Measurements from ENCODE around the gene PCDH1.

The PCDH1 gene

GRCh38 chr5:141865406-141865805 is 12.8 kb downstream of the PCDH1 start:
- Histone ChIP-seq H3K4me1 (ENCODE audit: control insufficient read depth, low read length) (no peaks in the 10 kb centered on the region), H3K27ac (ENCODE audit: low read depth, low read length) (no peak overlapping the region), H4K20me1 (ENCODE audit: control insufficient read depth, insufficient read depth, low read depth, low read length) (no peaks in the 10 kb centered on the region), H3K9me3 (ENCODE audit: control insufficient read depth, insufficient read depth, low read length) (no peaks in the 10 kb centered on the region), H3K4me3 (ENCODE audit: low read length) (no peak overlapping the region), H3K9me2 (replicated peaks; ENCODE audit: control insufficient read depth, low read length) (no peaks in the 10 kb centered on the region), H3K4me2 (ENCODE audit: low read length) (no peak overlapping the region), H3K27me3 (ENCODE audit: control insufficient read depth, low read length) (peaks cover 68% of the 10 kb centered on the region), H3K79me2 (ENCODE audit: control insufficient read depth, low read length) (no peaks in the 10 kb centered on the region), H3K36me3 (ENCODE audit: control insufficient read depth, low read length) (no peaks in the 10 kb centered on the region), H3F3A (ENCODE audit: control insufficient read depth, insufficient read depth) (no peaks in the 10 kb centered on the region)
- no peak for TF ChIP-seq EZH2phosphoT487 (IDR thresholded peaks at IDR 0.05; ENCODE audit: borderline replicate concordance, low read length)
- TF ChIP-seq CTCF (IDR thresholded peaks at IDR 0.05; ENCODE audit: low read depth, low read length, poor library complexity, severe bottlenecking), result no peak

- H3K9me3 ChIP-seq (ENCODE audit: control insufficient read depth, insufficient read depth, low read length), result no peaks in the 10 kb centered on the region
- H4K20me1 ChIP-seq (ENCODE audit: control insufficient read depth, insufficient read depth, low read depth, low read length), result no peaks in the 10 kb centered on the region
- no peaks in the 10 kb centered on the region for H3F3A ChIP-seq (ENCODE audit: control insufficient read depth, insufficient read depth)
- TF ChIP-seq EZH2phosphoT487 (IDR thresholded peaks at IDR 0.05; ENCODE audit: borderline replicate concordance, low read length), result no peak
- TF ChIP-seq CTCF (IDR thresholded peaks at IDR 0.05; ENCODE audit: low read depth, low read length, poor library complexity, severe bottlenecking), result no peak
- H3K4me1 ChIP-seq (ENCODE audit: control insufficient read depth, low read length), result no peaks in the 10 kb centered on the region
- H3K36me3 ChIP-seq (ENCODE audit: control insufficient read depth, low read length), result no peaks in the 10 kb centered on the region
- H3K27ac ChIP-seq (ENCODE audit: low read depth, low read length), result no peak overlapping the region
- no peak overlapping the region for H3K4me3 ChIP-seq (ENCODE audit: low read length)
- H3K4me2 ChIP-seq (ENCODE audit: low read length), result no peak overlapping the region
- H3K9me2 ChIP-seq (replicated peaks; ENCODE audit: control insufficient read depth, low read length), result no peaks in the 10 kb centered on the region
- peaks cover 68% of the 10 kb centered on the region for H3K27me3 ChIP-seq (ENCODE audit: control insufficient read depth, low read length)
- no peaks in the 10 kb centered on the region for H3K79me2 ChIP-seq (ENCODE audit: control insufficient read depth, low read length)
Observed at GRCh38 chr5:141864371-141865370, 13.5 kb downstream of the PCDH1 start.

- H4K20me1 ChIP-seq (ENCODE audit: control insufficient read depth, insufficient read depth, low read depth, low read length), result no peaks in the 10 kb centered on the region
- no peaks in the 10 kb centered on the region for H3K9me3 ChIP-seq (ENCODE audit: control insufficient read depth, insufficient read depth, low read length)
- H3K4me3 ChIP-seq (ENCODE audit: low read length), result no peak overlapping the region
- H3K27me3 ChIP-seq (ENCODE audit: control insufficient read depth, low read length), result peaks cover 69% of the 10 kb centered on the region
- no peaks in the 10 kb centered on the region for H3F3A ChIP-seq (ENCODE audit: control insufficient read depth, insufficient read depth)
- no peaks in the 10 kb centered on the region for H3K4me1 ChIP-seq (ENCODE audit: control insufficient read depth, low read length)
- H3K36me3 ChIP-seq (ENCODE audit: control insufficient read depth, low read length), result no peaks in the 10 kb centered on the region
- TF ChIP-seq EZH2phosphoT487 (IDR thresholded peaks at IDR 0.05; ENCODE audit: borderline replicate concordance, low read length) (no peak), CTCF (IDR thresholded peaks at IDR 0.05; ENCODE audit: low read depth, low read length, poor library complexity, severe bottlenecking) (no peak)
- no peak overlapping the region for H3K27ac ChIP-seq (ENCODE audit: low read depth, low read length)
- H3K9me2 ChIP-seq (replicated peaks; ENCODE audit: control insufficient read depth, low read length), result no peaks in the 10 kb centered on the region
- no peaks in the 10 kb centered on the region for H3K79me2 ChIP-seq (ENCODE audit: control insufficient read depth, low read length)
- H3K4me2 ChIP-seq (ENCODE audit: low read length), result no peak overlapping the region
Observed at GRCh38 chr5:141863569-141864178, 14.5 kb downstream of the PCDH1 start.

All from DOHH2 (cell line).